Activated CD4-positive, alpha-beta T cell treated with anti-CD3 and anti-CD28 coated beads, Interleukin-2, amount 10 ng/mL, durations not matched to agents 7 days and 5 days (primary cell): Measurements from ENCODE around the gene NLRX1. TPM values are rescaled to one million over a fixed set of nuclear protein-coding genes. Genes with fewer than 3 reads are reported as not detected.
"Not testable (repeated sequence)": the region's sequence is repeated elsewhere in the genome, so short reads cannot be mapped to it uniquely, and the experiment has no call there.

ENCODE experiments used
- CTCF ChIA-PET: fragments of 350-600 bp; sonication (Branson Sonifier 250); formaldehyde crosslinking; loops from one replicate; lab custom pipeline; 2021; ENCODE audit warnings: antibody characterized with exemption; lab: Charles Lee
- POLR2A ChIA-PET: fragments of 350-600 bp; sonication (Branson Sonifier 250); formaldehyde crosslinking; loops from one replicate; lab custom pipeline; 2021; ENCODE audit warnings: antibody characterized with exemption; lab: Charles Lee
- DNase-seq: peaks from one replicate; pipeline ENCODE4 v3.0.0-alpha.2; 2020
- H3K27ac Mint-ChIP-seq: one replicate; pipeline ENCODE4 v1.8.0; 2021; ENCODE audit warnings: mild to moderate bottlenecking, moderate library complexity, mixed read lengths
- H3K27me3 Mint-ChIP-seq: one replicate; pipeline ENCODE4 v1.8.0; 2021; ENCODE audit warnings: mixed read lengths
- H3K36me3 Mint-ChIP-seq: one replicate; pipeline ENCODE4 v1.8.0; 2021; ENCODE audit warnings: low read depth, mixed read lengths
- H3K4me1 Mint-ChIP-seq: one replicate; pipeline ENCODE4 v1.8.0; 2021; ENCODE audit warnings: mixed read lengths
- H3K4me3 Mint-ChIP-seq: one replicate; pipeline ENCODE4 v1.8.0; 2021; ENCODE audit warnings: mild to moderate bottlenecking, moderate library complexity, mixed read lengths
- H3K9me3 Mint-ChIP-seq: one replicate; pipeline ENCODE4 v1.8.0; 2021; ENCODE audit warnings: mixed read lengths
- total RNA-seq, 2 experiments: library from RNA; stranded (reverse); gene quantifications; one replicate each; pipeline ENCODE4 v1.2.3, GENCODE V29; 2021

The NLRX1 gene
- total RNA-seq, 2 experiments from 2014 or later, result 24.2 to 28.5 TPM

GRCh38 chr11:119191265-119191664 is 22.7 kb downstream of the NLRX1 start:
- CTCF ChIA-PET, result interaction anchor here (0.6 to 2.1 kb wide), 7 partner anchors 10 to 1209 kb away, joined by 3 to 7 read pairs (median 3); partner anchors contain the start of gene CBL
- H3K27ac Mint-ChIP-seq, H3K27me3 Mint-ChIP-seq, H3K36me3 Mint-ChIP-seq, DNase-seq, H3K4me1 Mint-ChIP-seq, H3K4me3 Mint-ChIP-seq, H3K9me3 Mint-ChIP-seq, POLR2A ChIA-PET: not testable (repeated sequence)

- no peak overlapping the region for H3K27ac Mint-ChIP-seq
- no peak overlapping the region for H3K4me3 Mint-ChIP-seq
- no peak for DNase-seq
- peaks cover 4% of the 10 kb centered on the region for H3K4me1 Mint-ChIP-seq
- no peaks in the 10 kb centered on the region for H3K9me3 Mint-ChIP-seq
- ChIA-PET CTCF (interaction anchor here (0.8 to 2.1 kb wide), 5 partner anchors 11 to 945 kb away, joined by 3 to 7 read pairs (median 3); no protein-coding TSS in a partner anchor), POLR2A (no interaction called here)
- H3K27me3 Mint-ChIP-seq, result no peaks in the 10 kb centered on the region
- no peaks in the 10 kb centered on the region for H3K36me3 Mint-ChIP-seq
Observed at GRCh38 chr11:119192111-119192510, 23.6 kb downstream of the NLRX1 start.

- CTCF ChIA-PET, result interaction anchor here (0.7 to 2.1 kb wide), 2 partner anchors 24 to 46 kb away, joined by 3 to 7 read pairs; no protein-coding TSS in a partner anchor
Observed at GRCh38 chr11:119193001-119193400, 24.5 kb downstream of the NLRX1 start.

GRCh38 chr11:119193626-119194025 is 25.1 kb downstream of the NLRX1 start:
- H3K4me1 Mint-ChIP-seq, result peaks cover 4% of the 10 kb centered on the region

More at GRCh38 chr11:119193001-119193400, 24.5 kb downstream of the NLRX1 start:
- no peak for DNase-seq
- Mint-ChIP-seq H3K9me3 (no peaks in the 10 kb centered on the region), H3K4me1 (peaks cover 4% of the 10 kb centered on the region), H3K27me3 (no peaks in the 10 kb centered on the region), H3K36me3 (no peaks in the 10 kb centered on the region), H3K27ac (no peak overlapping the region), H3K4me3 (no peak overlapping the region)
- POLR2A ChIA-PET, result no interaction called here

GRCh38 chr11:119194811-119195440 is 26.4 kb downstream of the NLRX1 start:
- no peak overlapping the region for H3K4me3 Mint-ChIP-seq
- DNase-seq, result no peak
- ChIA-PET CTCF (interaction anchor here (0.9 to 2.6 kb wide), 5 partner anchors 11 to 129 kb away, joined by 4 to 9 read pairs (median 5); partner anchors contain the start of genes CBL and NLRX1), POLR2A (interaction anchor here (0.5 kb wide), 1 partner anchor 441 kb away, joined by 3 read pairs; no protein-coding TSS in a partner anchor)
- H3K36me3 Mint-ChIP-seq, result no peaks in the 10 kb centered on the region
- H3K27me3 Mint-ChIP-seq, result no peaks in the 10 kb centered on the region
- H3K27ac Mint-ChIP-seq, result peak overlapping the region; percentile 60
- H3K9me3 Mint-ChIP-seq, result no peaks in the 10 kb centered on the region
- peaks cover 4% of the 10 kb centered on the region for H3K4me1 Mint-ChIP-seq

More at GRCh38 chr11:119193626-119194025, 25.1 kb downstream of the NLRX1 start:
- POLR2A ChIA-PET, result no interaction called here
- DNase-seq, result no peak
- Mint-ChIP-seq H3K27ac (no peak overlapping the region), H3K4me3 (no peak overlapping the region), H3K27me3 (no peaks in the 10 kb centered on the region), H3K9me3 (no peaks in the 10 kb centered on the region), H3K36me3 (no peaks in the 10 kb centered on the region)
- CTCF ChIA-PET, result no interaction called here

- Mint-ChIP-seq H3K36me3 (no peaks in the 10 kb centered on the region), H3K27ac (no peak overlapping the region), H3K27me3 (no peaks in the 10 kb centered on the region), H3K4me3 (no peak overlapping the region), H3K9me3 (no peaks in the 10 kb centered on the region), H3K4me1 (peaks cover 4% of the 10 kb centered on the region)
- POLR2A ChIA-PET, result no interaction called here
- DNase-seq, result no peak
- CTCF ChIA-PET, result interaction anchor here (0.9 to 2.6 kb wide), 10 partner anchors 10 to 128 kb away, joined by 3 to 9 read pairs (median 5); partner anchors contain the start of genes ABCG4, CBL, NLRX1 and VPS11
Observed at GRCh38 chr11:119195680-119196079, 27.2 kb downstream of the NLRX1 start.

GRCh38 chr11:119196833-119197483 is 28.4 kb downstream of the NLRX1 start:
- POLR2A ChIA-PET, result no interaction called here
- Mint-ChIP-seq H3K36me3 (no peaks in the 10 kb centered on the region), H3K9me3 (no peaks in the 10 kb centered on the region), H3K27me3 (no peaks in the 10 kb centered on the region), H3K4me3 (no peak overlapping the region), H3K27ac (no peak overlapping the region), H3K4me1 (peaks cover 4% of the 10 kb centered on the region)
- CTCF ChIA-PET, result interaction anchor here (0.7 to 2.6 kb wide), 20 partner anchors 8 to 129 kb away, joined by 3 to 9 read pairs (median 4); partner anchors contain the start of genes ABCG4, C2CD2L, CBL and DPAGT1
- peak; percentile 86 for DNase-seq

GRCh38 chr11:119198925-119199324 is 30.4 kb downstream of the NLRX1 start:
- H3K9me3 Mint-ChIP-seq, result no peaks in the 10 kb centered on the region
- peaks cover 4% of the 10 kb centered on the region for H3K4me1 Mint-ChIP-seq
- no peak overlapping the region for H3K27ac Mint-ChIP-seq
- POLR2A ChIA-PET, result no interaction called here
- CTCF ChIA-PET, result no interaction called here
- no peak for DNase-seq
- no peaks in the 10 kb centered on the region for H3K27me3 Mint-ChIP-seq
- no peaks in the 10 kb centered on the region for H3K36me3 Mint-ChIP-seq
- H3K4me3 Mint-ChIP-seq, result no peak overlapping the region

GRCh38 chr11:119201236-119201635 is 32.7 kb downstream of the NLRX1 start:
- H3K4me1 Mint-ChIP-seq, result peaks cover 15% of the 10 kb centered on the region
- H3K36me3 Mint-ChIP-seq, POLR2A ChIA-PET, DNase-seq, H3K9me3 Mint-ChIP-seq, H3K4me3 Mint-ChIP-seq, H3K27me3 Mint-ChIP-seq, H3K27ac Mint-ChIP-seq: not testable (repeated sequence)
- CTCF ChIA-PET, result interaction anchor here (0.6 kb wide), 1 partner anchor 41 kb away, joined by 3 read pairs; no protein-coding TSS in a partner anchor

- ChIA-PET CTCF (interaction anchor here (0.9 to 1.1 kb wide), 2 partner anchors 14 to 29 kb away, joined by 3 read pairs; no protein-coding TSS in a partner anchor), POLR2A (interaction anchor here (0.7 kb wide), 1 partner anchor 35 kb away, joined by 3 read pairs; no protein-coding TSS in a partner anchor)
- H3K27ac Mint-ChIP-seq, result no peak overlapping the region
- no peaks in the 10 kb centered on the region for H3K9me3 Mint-ChIP-seq
- H3K27me3 Mint-ChIP-seq, result no peaks in the 10 kb centered on the region
- no peak overlapping the region for H3K4me3 Mint-ChIP-seq
- no peaks in the 10 kb centered on the region for H3K36me3 Mint-ChIP-seq
- peaks cover 11% of the 10 kb centered on the region for H3K4me1 Mint-ChIP-seq
- no peak for DNase-seq
Observed at GRCh38 chr11:119202554-119202953, 34.0 kb downstream of the NLRX1 start.

- H3K4me1 Mint-ChIP-seq, result peaks cover 23% of the 10 kb centered on the region
- ChIA-PET CTCF (interaction anchor here (1.2 to 4.5 kb wide), 3 partner anchors 80 to 117 kb away, joined by 3 to 35 read pairs (median 4); no protein-coding TSS in a partner anchor), POLR2A (no interaction called here)
- no peak overlapping the region for H3K4me3 Mint-ChIP-seq
- no peaks in the 10 kb centered on the region for H3K9me3 Mint-ChIP-seq
- H3K27ac Mint-ChIP-seq, result no peak overlapping the region
- H3K36me3 Mint-ChIP-seq, result peaks cover 3% of the 10 kb centered on the region
- no peaks in the 10 kb centered on the region for H3K27me3 Mint-ChIP-seq
- DNase-seq, result no peak
Observed at GRCh38 chr11:119204066-119204465, 35.5 kb downstream of the NLRX1 start.

- Mint-ChIP-seq H3K4me3 (peak overlapping the region; percentile 78), H3K4me1 (peaks cover 30% of the 10 kb centered on the region), H3K27me3 (no peaks in the 10 kb centered on the region), H3K27ac (no peak overlapping the region), H3K36me3 (peaks cover 7% of the 10 kb centered on the region), H3K9me3 (no peaks in the 10 kb centered on the region)
- CTCF ChIA-PET, result interaction anchor here (1.0 to 4.5 kb wide), 16 partner anchors 8 to 139 kb away, joined by 3 to 35 read pairs (median 4); partner anchors contain the start of genes HMBS and NLRX1
- DNase-seq, result no peak
- POLR2A ChIA-PET, result interaction anchor here (0.6 kb wide), 1 partner anchor 1005 kb away, joined by 5 read pairs; no protein-coding TSS in a partner anchor
Observed at GRCh38 chr11:119205080-119205479, 36.6 kb downstream of the NLRX1 start.
